ENCODE results near the gene TIMP2. TPM values are rescaled to one million over a fixed set of nuclear protein-coding genes. Genes with fewer than 3 reads are reported as not detected.
"Not testable (repeated sequence)": the region's sequence is repeated elsewhere in the genome, so short reads cannot be mapped to it uniquely, and the experiment has no call there.

Gene TIMP2
- total and polyA plus RNA-seq, 2 experiments from 2014 or later, result 103 to 587 TPM

- H3K36me3 ChIP-seq (ENCODE audit: low read depth), result no peaks in the 10 kb centered on the region
- 86 to 87% methylated on average over 21 of the region's 21 CpGs for WGBS, 2 experiments (ENCODE audit: low coverage in 1 of 2, low lambda C conversion rate in 2 of 2, missing lambda C conversion rate in 2 of 2)
- peaks cover 13% of the 10 kb centered on the region for H3K4me1 ChIP-seq (ENCODE audit: insufficient read depth)
- no peaks in the 10 kb centered on the region; the same call in 1 of the 2 replicates for H4K20me1 ChIP-seq (ENCODE audit: insufficient read depth)
- H3F3A ChIP-seq (ENCODE audit: insufficient read depth), result peaks cover 69% of the 10 kb centered on the region
- H3K27ac ChIP-seq, result no peak overlapping the region
- no peak for DNase-seq
- no peak overlapping the region for H2AFZ ChIP-seq
- in situ Hi-C loops (cut with MboI), result no loop called here
- no peaks in the 10 kb centered on the region for H3K27me3 ChIP-seq (replicated peaks; ENCODE audit: insufficient read depth)
- H3K9me2 ChIP-seq (ENCODE audit: insufficient read depth), result no peaks in the 10 kb centered on the region
- H3K9me3 ChIP-seq (ENCODE audit: low read depth), result no peaks in the 10 kb centered on the region
- no peak overlapping the region for H3K9ac ChIP-seq
- no peak overlapping the region for H3K4me3 ChIP-seq
- peaks cover 100% of the 10 kb centered on the region for H3K79me2 ChIP-seq (ENCODE audit: insufficient read depth)
- TF ChIP-seq EZH2phosphoT487 (IDR thresholded peaks at IDR 0.05; ENCODE audit: insufficient read depth, low read depth), result no peak
- TF ChIP-seq EZH2 (IDR thresholded peaks at IDR 0.05; ENCODE audit: insufficient read depth, poor library complexity, severe bottlenecking), result no peak
- no peak overlapping the region for H3K4me2 ChIP-seq (ENCODE audit: unreplicated experiment)
Measured at GRCh38 chr17:78891406-78892061, 33.7 kb downstream of the TIMP2 start.

GRCh38 chr17:78890498-78890897 lies 34.7 kb downstream of the TIMP2 start:
- in situ Hi-C loops (cut with MboI), result no loop called here
- Histone ChIP-seq H3K9ac (no peak overlapping the region), H3F3A (ENCODE audit: insufficient read depth) (peaks cover 64% of the 10 kb centered on the region), H4K20me1 (ENCODE audit: insufficient read depth) (no peaks in the 10 kb centered on the region; the same call in 1 of the 2 replicates), H3K27me3 (replicated peaks; ENCODE audit: insufficient read depth) (no peaks in the 10 kb centered on the region), H2AFZ (no peak overlapping the region), H3K9me3 (ENCODE audit: low read depth) (no peaks in the 10 kb centered on the region), H3K9me2 (ENCODE audit: insufficient read depth) (no peaks in the 10 kb centered on the region), H3K36me3 (ENCODE audit: low read depth) (no peaks in the 10 kb centered on the region), H3K4me2 (ENCODE audit: unreplicated experiment) (no peak overlapping the region), H3K4me3 (no peak overlapping the region), H3K4me1 (ENCODE audit: insufficient read depth) (peaks cover 4% of the 10 kb centered on the region), H3K79me2 (ENCODE audit: insufficient read depth) (peaks cover 100% of the 10 kb centered on the region), H3K27ac (no peak overlapping the region)
- no peak for DNase-seq
- no peak for TF ChIP-seq EZH2phosphoT487 (IDR thresholded peaks at IDR 0.05; ENCODE audit: insufficient read depth, low read depth)
- TF ChIP-seq EZH2 (IDR thresholded peaks at IDR 0.05; ENCODE audit: insufficient read depth, poor library complexity, severe bottlenecking), result no peak
- 73 to 74% methylated on average over 16 of the region's 16 CpGs for WGBS, 2 experiments (ENCODE audit: low coverage in 1 of 2, low lambda C conversion rate in 2 of 2, missing lambda C conversion rate in 2 of 2)

DNA sequence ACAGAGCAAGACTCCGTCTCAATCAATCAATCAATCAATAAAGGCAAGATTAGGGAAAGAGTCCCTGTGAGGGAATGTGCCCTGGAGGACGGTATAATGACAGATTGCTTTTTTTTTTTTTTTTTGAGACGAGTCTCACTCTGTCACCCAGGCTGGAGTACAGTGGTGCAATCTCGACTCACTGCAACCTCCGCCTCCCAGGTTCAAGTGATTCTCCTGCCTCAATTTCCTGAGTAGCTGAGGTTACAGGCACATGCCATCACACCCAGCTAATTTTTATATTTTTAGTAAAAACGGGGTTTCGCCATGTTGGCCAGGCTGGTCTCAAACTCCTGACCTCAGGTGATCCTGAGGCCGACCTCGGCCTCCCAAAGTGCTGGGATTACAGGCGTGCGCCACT lies 35.1 kb downstream of the TIMP2 start:
- H3K9me3 ChIP-seq (ENCODE audit: low read depth); H3K4me1 ChIP-seq (ENCODE audit: insufficient read depth); H3K4me2 ChIP-seq (ENCODE audit: unreplicated experiment); H3K9me2 ChIP-seq (ENCODE audit: insufficient read depth); DNase-seq; H3K36me3 ChIP-seq (ENCODE audit: low read depth); H3K27ac ChIP-seq; H3K4me3 ChIP-seq; H3K9ac ChIP-seq; H3K27me3 ChIP-seq (replicated peaks; ENCODE audit: insufficient read depth); H2AFZ ChIP-seq; in situ Hi-C loops (cut with MboI); H4K20me1 ChIP-seq (ENCODE audit: insufficient read depth): not testable (repeated sequence)
- 91% methylated on average over 11 of the region's 11 CpGs for WGBS, 2 experiments (ENCODE audit: low coverage in 1 of 2, low lambda C conversion rate in 2 of 2, missing lambda C conversion rate in 2 of 2)
- Histone ChIP-seq H3K79me2 (ENCODE audit: insufficient read depth) (peaks cover 100% of the 10 kb centered on the region), H3F3A (ENCODE audit: insufficient read depth) (peaks cover 64% of the 10 kb centered on the region)

- in situ Hi-C loops (cut with MboI), result no loop called here
- WGBS, 2 experiments (ENCODE audit: low coverage in 1 of 2, low lambda C conversion rate in 2 of 2, missing lambda C conversion rate in 2 of 2), result 57 to 62% methylated on average over 8 of the region's 8 CpGs
- Histone ChIP-seq H3K79me2 (ENCODE audit: insufficient read depth) (peaks cover 100% of the 10 kb centered on the region), H3K4me1 (ENCODE audit: insufficient read depth) (peaks cover 6% of the 10 kb centered on the region), H3K27me3 (replicated peaks; ENCODE audit: insufficient read depth) (no peaks in the 10 kb centered on the region), H3K27ac (no peak overlapping the region), H3K9me3 (ENCODE audit: low read depth) (no peaks in the 10 kb centered on the region), H3K9ac (no peak overlapping the region), H3F3A (ENCODE audit: insufficient read depth) (peaks cover 64% of the 10 kb centered on the region), H3K9me2 (ENCODE audit: insufficient read depth) (no peaks in the 10 kb centered on the region), H3K36me3 (ENCODE audit: low read depth) (no peaks in the 10 kb centered on the region), H3K4me2 (ENCODE audit: unreplicated experiment) (no peak overlapping the region), H4K20me1 (ENCODE audit: insufficient read depth) (no peaks in the 10 kb centered on the region; the same call in 1 of the 2 replicates), H3K4me3 (no peak overlapping the region), H2AFZ (no peak overlapping the region)
- no peak for TF ChIP-seq EZH2 (IDR thresholded peaks at IDR 0.05; ENCODE audit: insufficient read depth, poor library complexity, severe bottlenecking)
- TF ChIP-seq EZH2phosphoT487 (IDR thresholded peaks at IDR 0.05; ENCODE audit: insufficient read depth, low read depth), result no peak
- no peak for DNase-seq
Measured at GRCh38 chr17:78889531-78889930, 35.7 kb downstream of the TIMP2 start.

Data from GM23248 (cell line).